ENCODE measurements around the gene PPP2R5D. TPM values are rescaled to one million over a fixed set of nuclear protein-coding genes. Genes with fewer than 3 reads are reported as not detected.

PPP2R5D gene
- total RNA-seq, 2 experiments from 2014 or later, result 35.0 to 35.6 TPM

DNA sequence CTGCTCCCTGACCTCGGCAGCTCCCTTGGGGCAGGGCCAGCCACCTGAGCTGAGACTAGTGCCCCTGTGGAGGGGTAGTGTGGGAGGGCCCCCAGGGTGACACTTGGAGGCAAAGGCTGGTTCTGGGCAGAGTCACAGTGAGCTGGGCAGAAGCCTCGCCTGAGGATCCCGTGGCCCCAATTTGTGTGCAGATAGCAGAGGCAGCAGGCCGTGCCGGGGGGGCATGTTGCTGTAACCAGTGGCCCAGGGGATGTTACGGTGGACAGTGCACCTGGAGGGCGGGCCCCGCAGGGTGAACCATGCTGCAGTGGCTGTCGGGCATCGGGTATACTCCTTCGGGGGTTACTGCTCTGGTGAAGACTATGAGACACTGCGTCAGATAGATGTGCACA lies 32.6 kb downstream of the PPP2R5D start:
- intact Hi-C loops (cut with micrococcal nuclease; ENCODE audit: unreplicated experiment), result no loop called here
- Histone ChIP-seq H3K9me2 (ENCODE audit: insufficient read depth, low read length) (no peaks in the 10 kb centered on the region), H3K4me1 (ENCODE audit: insufficient read depth, low read length, poor library complexity, severe bottlenecking) (peaks cover 39% of the 10 kb centered on the region), H4K20me1 (ENCODE audit: insufficient read depth, low read length) (no peaks in the 10 kb centered on the region), H2AFZ (ENCODE audit: low read length) (no peak overlapping the region), H3K36me3 (ENCODE audit: insufficient read depth, low read length) (peaks cover 43% of the 10 kb centered on the region; the same call in 1 of the 2 replicates), H3K4me3 (ENCODE audit: low read depth, low read length, poor library complexity, severe bottlenecking) (no peak overlapping the region), H3K4me2 (ENCODE audit: low read length) (0 out of 2 replicates have a peak overlapping the region, but pooled peaks have one; percentile 5), H3K27ac (ENCODE audit: low read depth, low read length, poor library complexity, severe bottlenecking) (no peak overlapping the region), H3K9me3 (ENCODE audit: low read length) (no peaks in the 10 kb centered on the region), H3K79me2 (ENCODE audit: insufficient read depth, low read depth, low read length) (peaks cover 34% of the 10 kb centered on the region)
- DNase-seq (ENCODE audit: low spot score), result no peak
- TF ChIP-seq, protein P1, sequence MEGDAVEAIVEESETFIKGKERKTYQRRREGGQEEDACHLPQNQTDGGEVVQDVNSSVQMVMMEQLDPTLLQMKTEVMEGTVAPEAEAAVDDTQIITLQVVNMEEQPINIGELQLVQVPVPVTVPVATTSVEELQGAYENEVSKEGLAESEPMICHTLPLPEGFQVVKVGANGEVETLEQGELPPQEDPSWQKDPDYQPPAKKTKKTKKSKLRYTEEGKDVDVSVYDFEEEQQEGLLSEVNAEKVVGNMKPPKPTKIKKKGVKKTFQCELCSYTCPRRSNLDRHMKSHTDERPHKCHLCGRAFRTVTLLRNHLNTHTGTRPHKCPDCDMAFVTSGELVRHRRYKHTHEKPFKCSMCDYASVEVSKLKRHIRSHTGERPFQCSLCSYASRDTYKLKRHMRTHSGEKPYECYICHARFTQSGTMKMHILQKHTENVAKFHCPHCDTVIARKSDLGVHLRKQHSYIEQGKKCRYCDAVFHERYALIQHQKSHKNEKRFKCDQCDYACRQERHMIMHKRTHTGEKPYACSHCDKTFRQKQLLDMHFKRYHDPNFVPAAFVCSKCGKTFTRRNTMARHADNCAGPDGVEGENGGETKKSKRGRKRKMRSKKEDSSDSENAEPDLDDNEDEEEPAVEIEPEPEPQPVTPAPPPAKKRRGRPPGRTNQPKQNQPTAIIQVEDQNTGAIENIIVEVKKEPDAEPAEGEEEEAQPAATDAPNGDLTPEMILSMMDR (conservative IDR thresholded peaks at IDR 0.05; ENCODE audit: low read length), result no peak
- TF ChIP-seq EZH2phosphoT487 (IDR thresholded peaks at IDR 0.05; ENCODE audit: borderline replicate concordance, low read depth, low read length), result no peak
- no TSS peak for BruUV-seq (replicated peaks)
- ChIA-PET CTCF (ENCODE audit: unreplicated experiment) (no interaction called here), POLR2A (no interaction called here)

DNA sequence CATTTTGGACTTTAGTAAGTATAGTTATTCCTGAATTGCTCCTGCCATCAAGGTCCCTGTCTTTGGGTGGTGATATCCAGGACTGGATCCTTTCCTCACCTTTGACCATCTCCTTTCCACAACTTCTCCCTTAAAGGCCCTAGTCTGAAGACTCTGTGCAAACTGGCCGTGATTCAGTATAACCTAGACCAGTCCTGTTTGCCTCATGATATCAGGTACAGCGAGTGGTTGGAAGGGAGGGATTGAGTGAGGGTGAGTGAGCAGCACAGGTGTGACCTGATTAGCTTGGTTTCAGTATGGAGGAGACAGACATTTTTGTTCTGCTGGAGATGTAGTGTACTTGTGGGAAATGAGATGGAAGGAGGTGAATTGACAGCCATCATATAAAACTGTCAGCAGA lies 34.8 kb downstream of the PPP2R5D start:
- Histone ChIP-seq H3K79me2 (ENCODE audit: insufficient read depth, low read depth, low read length) (peaks cover 45% of the 10 kb centered on the region), H3K4me2 (ENCODE audit: low read length) (no peak overlapping the region), H3K36me3 (ENCODE audit: insufficient read depth, low read length) (peaks cover 55% of the 10 kb centered on the region), H3K9me2 (ENCODE audit: insufficient read depth, low read length) (no peaks in the 10 kb centered on the region), H3K27ac (ENCODE audit: low read depth, low read length, poor library complexity, severe bottlenecking) (no peak overlapping the region), H3K4me3 (ENCODE audit: low read depth, low read length, poor library complexity, severe bottlenecking) (no peak overlapping the region), H4K20me1 (ENCODE audit: insufficient read depth, low read length) (no peaks in the 10 kb centered on the region), H2AFZ (ENCODE audit: low read length) (no peak overlapping the region), H3K4me1 (ENCODE audit: insufficient read depth, low read length, poor library complexity, severe bottlenecking) (peaks cover 37% of the 10 kb centered on the region), H3K9me3 (ENCODE audit: low read length) (no peaks in the 10 kb centered on the region)
- ChIA-PET CTCF (ENCODE audit: unreplicated experiment) (no interaction called here), POLR2A (no interaction called here)
- no TSS peak for BruUV-seq (replicated peaks)
- DNase-seq (ENCODE audit: low spot score), result no peak
- intact Hi-C loops (cut with micrococcal nuclease; ENCODE audit: unreplicated experiment), result no loop called here
- TF ChIP-seq, protein P1 (conservative IDR thresholded peaks at IDR 0.05; ENCODE audit: low read length), result no peak
- no peak for TF ChIP-seq EZH2phosphoT487 (IDR thresholded peaks at IDR 0.05; ENCODE audit: borderline replicate concordance, low read depth, low read length)

DNA sequence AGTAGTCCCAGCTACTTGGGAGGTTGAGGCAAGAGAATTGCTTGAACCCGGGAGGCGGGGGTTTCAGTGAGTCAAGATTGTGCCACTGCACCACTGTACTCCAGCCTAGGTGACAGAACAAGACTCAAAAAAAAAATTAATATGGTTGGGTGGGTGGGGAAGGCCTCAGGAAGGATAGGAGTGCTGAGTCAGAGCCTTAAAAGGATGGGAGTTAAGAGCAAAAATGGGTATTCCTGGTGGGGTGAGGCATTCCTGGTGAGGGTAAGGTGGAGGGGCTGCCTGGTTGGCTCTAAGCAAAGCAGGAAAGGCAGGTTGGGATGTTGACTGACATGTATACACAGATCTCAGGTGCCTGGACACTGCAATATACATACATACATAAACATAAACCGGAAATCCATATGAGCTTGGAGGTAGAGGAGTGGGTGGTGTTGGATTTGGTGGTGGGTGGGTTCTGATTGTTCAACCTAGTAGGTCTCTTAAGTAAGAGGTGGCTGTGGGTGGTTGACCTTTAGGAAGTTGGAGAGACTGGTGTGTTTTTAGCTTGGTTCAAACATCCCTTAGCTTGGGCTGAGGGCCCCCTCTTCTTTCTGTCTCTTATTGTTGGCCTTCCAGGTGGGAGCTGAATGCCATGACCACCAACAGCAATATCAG lies 35.8 kb downstream of the PPP2R5D start:
- Histone ChIP-seq H3K36me3 (ENCODE audit: insufficient read depth, low read length) (peaks cover 65% of the 10 kb centered on the region), H3K27ac (ENCODE audit: low read depth, low read length, poor library complexity, severe bottlenecking) (no peak overlapping the region), H3K9me2 (ENCODE audit: insufficient read depth, low read length) (no peaks in the 10 kb centered on the region), H3K4me3 (ENCODE audit: low read depth, low read length, poor library complexity, severe bottlenecking) (no peak overlapping the region), H3K4me1 (ENCODE audit: insufficient read depth, low read length, poor library complexity, severe bottlenecking) (peaks cover 32% of the 10 kb centered on the region), H3K4me2 (ENCODE audit: low read length) (peak overlapping the region; percentile 83; the same call in 1 of the 2 replicates), H3K79me2 (ENCODE audit: insufficient read depth, low read depth, low read length) (peaks cover 45% of the 10 kb centered on the region), H3K9me3 (ENCODE audit: low read length) (no peaks in the 10 kb centered on the region), H2AFZ (ENCODE audit: low read length) (no peak overlapping the region), H4K20me1 (ENCODE audit: insufficient read depth, low read length) (no peaks in the 10 kb centered on the region)
- TF ChIP-seq, protein P1 (conservative IDR thresholded peaks at IDR 0.05; ENCODE audit: low read length), result no peak
- TF ChIP-seq EZH2phosphoT487 (IDR thresholded peaks at IDR 0.05; ENCODE audit: borderline replicate concordance, low read depth, low read length), result no peak
- no TSS peak for BruUV-seq (replicated peaks)
- ChIA-PET POLR2A (interaction anchor here (0.6 to 1.7 kb wide), 6 partner anchors 13 to 421 kb away, joined by 3 to 7 read pairs (median 5); partner anchors contain the start of genes CNPY3, KLC4, MRPL2 and PEX6), CTCF (ENCODE audit: unreplicated experiment) (no interaction called here)
- DNase-seq (ENCODE audit: low spot score), result no peak
- intact Hi-C loops (cut with micrococcal nuclease; ENCODE audit: unreplicated experiment), result no loop called here
